NT2/D1 (cell line): ENCODE data around the gene SMC1B.

Experiments used
- DNase-seq: peaks from one replicate; pipeline ENCODE4 v3.0.0-alpha.2; 2011; ENCODE audit warnings: low read depth, low spot score
- H3K27me3 ChIP-seq: 2 replicates; pipeline ENCODE4 v1.6.0; 2011; ENCODE audit warnings: mild to moderate bottlenecking; ENCODE audit not compliant: insufficient read length, insufficient read depth
- H3K36me3 ChIP-seq: 2 replicates; pipeline ENCODE4 v1.6.1; 2011; ENCODE audit warnings: mild to moderate bottlenecking, low read length, mixed read lengths; ENCODE audit not compliant: insufficient read depth, insufficient read length
- H3K4me1 ChIP-seq: 2 replicates; pipeline ENCODE4 v1.5.1; 2011; ENCODE audit not compliant: insufficient read depth, insufficient read length
- H3K4me3 ChIP-seq: 2 replicates; pipeline ENCODE4 v1.5.1; 2011; ENCODE audit warnings: low read depth; ENCODE audit not compliant: insufficient read length
- H3K9ac ChIP-seq: 2 replicates; pipeline ENCODE4 v1.6.0; 2011; ENCODE audit warnings: low read depth; ENCODE audit not compliant: insufficient read length
- H3K9me3 ChIP-seq: 2 replicates; pipeline ENCODE4 v1.5.1; 2011; ENCODE audit warnings: mild to moderate bottlenecking, low read length; ENCODE audit not compliant: insufficient read depth
- SUZ12 ChIP-seq: IDR thresholded peaks from 2 replicates; pipeline ENCODE4 v1.6.1; 2011; ENCODE audit not compliant: insufficient read length, insufficient read depth; ENCODE audit errors: extremely low read depth
- YY1 ChIP-seq: IDR thresholded peaks from 2 replicates; pipeline ENCODE4 v1.6.1; 2011; ENCODE audit not compliant: insufficient read length, insufficient read depth
- ZNF274 ChIP-seq: IDR thresholded peaks from 2 replicates; pipeline ENCODE4 v1.6.1; 2011; ENCODE audit warnings: mild to moderate bottlenecking, low read depth, low read length

The SMC1B gene

GRCh38 chr22:45407793-45408192, 5.6 kb downstream of the SMC1B start:
- no peak for DNase-seq
- Histone ChIP-seq H3K36me3 (no peaks in the 10 kb centered on the region), H3K9ac (no peak overlapping the region), H3K9me3 (peaks cover 4% of the 10 kb centered on the region; the same call in 1 of the 2 replicates), H3K4me1 (no peaks in the 10 kb centered on the region), H3K4me3 (no peak overlapping the region), H3K27me3 (peaks cover 2% of the 10 kb centered on the region)
- no peak for TF ChIP-seq YY1
- no peak for TF ChIP-seq SUZ12
- no peak for TF ChIP-seq ZNF274

- Histone ChIP-seq H3K4me3 (no peak overlapping the region), H3K27me3 (no peaks in the 10 kb centered on the region), H3K4me1 (no peaks in the 10 kb centered on the region), H3K9ac (no peak overlapping the region), H3K36me3 (no peaks in the 10 kb centered on the region), H3K9me3 (peaks cover 7% of the 10 kb centered on the region; the same call in 1 of the 2 replicates)
- TF ChIP-seq ZNF274 (no peak), YY1 (no peak), SUZ12 (no peak)
- DNase-seq: no peak
Observed at GRCh38 chr22:45402466-45402985, 10.9 kb downstream of the SMC1B start.

- Histone ChIP-seq H3K36me3 (no peaks in the 10 kb centered on the region), H3K27me3 (no peaks in the 10 kb centered on the region), H3K4me1 (no peaks in the 10 kb centered on the region), H3K9ac (no peak overlapping the region), H3K9me3 (peaks cover 13% of the 10 kb centered on the region; the same call in 1 of the 2 replicates), H3K4me3 (no peak overlapping the region)
- no peak for TF ChIP-seq SUZ12
- TF ChIP-seq YY1: no peak
- no peak for TF ChIP-seq ZNF274
- no peak for DNase-seq
Observed at GRCh38 chr22:45399712-45400445, 13.5 kb downstream of the SMC1B start.

GRCh38 chr22:45398214-45398613, 15.2 kb downstream of the SMC1B start:
- Histone ChIP-seq H3K4me3 (no peak overlapping the region), H3K27me3 (no peaks in the 10 kb centered on the region), H3K36me3 (no peaks in the 10 kb centered on the region), H3K9me3 (peaks cover 13% of the 10 kb centered on the region; the same call in 1 of the 2 replicates), H3K4me1 (no peaks in the 10 kb centered on the region), H3K9ac (no peak overlapping the region)
- TF ChIP-seq ZNF274: no peak
- DNase-seq: no peak

GRCh38 chr22:45397806-45398205, 15.6 kb downstream of the SMC1B start:
- no peak for DNase-seq
- TF ChIP-seq SUZ12 (no peak), YY1 (no peak), ZNF274 (no peak)
- no peak overlapping the region for H3K9ac ChIP-seq
- H3K36me3 ChIP-seq: no peaks in the 10 kb centered on the region
- no peaks in the 10 kb centered on the region for H3K27me3 ChIP-seq
- no peaks in the 10 kb centered on the region for H3K4me1 ChIP-seq
- peaks cover 13% of the 10 kb centered on the region; the same call in 1 of the 2 replicates for H3K9me3 ChIP-seq
- no peak overlapping the region for H3K4me3 ChIP-seq

- Histone ChIP-seq H3K9me3 (no peaks in the 10 kb centered on the region), H3K4me3 (no peak overlapping the region), H3K9ac (no peak overlapping the region), H3K27me3 (no peaks in the 10 kb centered on the region), H3K36me3 (no peaks in the 10 kb centered on the region), H3K4me1 (no peaks in the 10 kb centered on the region)
- no peak for DNase-seq
- TF ChIP-seq YY1 (no peak), ZNF274 (no peak), SUZ12 (no peak)
Observed at GRCh38 chr22:45389546-45389945, 23.9 kb downstream of the SMC1B start.

- no peaks in the 10 kb centered on the region for H3K27me3 ChIP-seq
- no peak for TF ChIP-seq ZNF274
- no peak for TF ChIP-seq YY1
- no peak for TF ChIP-seq SUZ12
- no peaks in the 10 kb centered on the region for H3K4me1 ChIP-seq
- no peak overlapping the region for H3K9ac ChIP-seq
- no peaks in the 10 kb centered on the region for H3K36me3 ChIP-seq
- no peaks in the 10 kb centered on the region for H3K9me3 ChIP-seq
- no peak for DNase-seq
- H3K4me3 ChIP-seq: no peak overlapping the region
Observed at GRCh38 chr22:45381348-45381747, 32.1 kb downstream of the SMC1B start.
